Gastroesophageal sphincter (tissue), 3 donors: ENCODE results near the gene ZCCHC12.

Experiments used
- CTCF ChIP-seq, 4 experiments: fragments of 200-600 bp in 2 of 4; fragments of 450-650 bp in 2 of 4; sonication (generic) in 1 of 4; IDR thresholded peaks; one replicate each; pipeline ENCODE4 v1.5.1; 2017 to 2019; ENCODE audit warnings: antibody characterized with exemption in 4 of 4, mild to moderate bottlenecking in 2 of 4, moderate library complexity in 2 of 4
- EP300 ChIP-seq: sonication (generic); formaldehyde crosslinking; IDR thresholded peaks from one replicate; pipeline ENCODE4 v1.6.1; 2017; ENCODE audit warnings: antibody characterized with exemption, mild to moderate bottlenecking

GRCh38 chrX:118867251-118867650 lies 43.6 kb downstream of the ZCCHC12 start:
- no peak for TF ChIP-seq CTCF (IDR thresholded peaks at IDR 0.05)
- no peak for TF ChIP-seq EP300
